AG04449 (cell line): ENCODE data around the gene SOX8.

Experiments
- CTCF ChIA-PET: fragments of 350-600 bp; formaldehyde crosslinking; extraction: SDS; loops from one replicate; lab custom pipeline; 2021; ENCODE audit warnings: antibody characterized with exemption; lab: Yijun Ruan, JAX
- POLR2A ChIA-PET: fragments of 400-600, 350-600 bp; formaldehyde crosslinking; extraction: SDS; loops from one replicate; lab custom pipeline; 2020; ENCODE audit warnings: antibody characterized with exemption, inconsistent platforms; lab: Yijun Ruan, JAX
- DNase-seq: peaks from one replicate; pipeline ENCODE4 v3.0.0-alpha.2; 2010; ENCODE audit warnings: low read depth, low spot score
- H3K4me3 ChIP-seq: 2 replicates; pipeline ENCODE4 v1.5.1; 2011; ENCODE audit warnings: low read depth, mild to moderate bottlenecking, control low read depth, low read length
- TF ChIP-seq, protein P1 (sequence below): IDR thresholded peaks from one replicate; pipeline ENCODE4 v1.5.1; 2011; ENCODE audit warnings: mild to moderate bottlenecking, moderate library complexity, low read length, control low read depth, inconsistent platforms; ENCODE audit not compliant: insufficient read depth; ENCODE audit errors: missing control alignments

Gene SOX8

DNA sequence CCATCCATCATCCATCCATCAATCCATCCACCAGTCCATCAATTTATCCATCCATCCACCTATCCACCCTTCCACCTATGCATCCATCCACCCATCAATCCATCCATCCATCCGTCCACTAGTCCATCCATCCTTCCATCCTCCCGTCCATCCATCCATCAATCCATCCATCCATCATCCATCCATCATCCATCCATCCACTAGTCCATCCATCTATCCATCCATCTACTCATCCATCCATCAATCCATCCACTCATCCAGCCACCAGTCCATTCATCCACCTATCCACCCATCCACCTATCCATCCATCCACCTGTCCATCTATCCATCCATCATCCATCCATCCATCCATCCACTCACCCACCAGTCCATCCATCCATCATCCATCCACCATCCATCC is 51.0 kb downstream of the SOX8 start:
- no peak overlapping the region for H3K4me3 ChIP-seq
- TF ChIP-seq, protein P1, sequence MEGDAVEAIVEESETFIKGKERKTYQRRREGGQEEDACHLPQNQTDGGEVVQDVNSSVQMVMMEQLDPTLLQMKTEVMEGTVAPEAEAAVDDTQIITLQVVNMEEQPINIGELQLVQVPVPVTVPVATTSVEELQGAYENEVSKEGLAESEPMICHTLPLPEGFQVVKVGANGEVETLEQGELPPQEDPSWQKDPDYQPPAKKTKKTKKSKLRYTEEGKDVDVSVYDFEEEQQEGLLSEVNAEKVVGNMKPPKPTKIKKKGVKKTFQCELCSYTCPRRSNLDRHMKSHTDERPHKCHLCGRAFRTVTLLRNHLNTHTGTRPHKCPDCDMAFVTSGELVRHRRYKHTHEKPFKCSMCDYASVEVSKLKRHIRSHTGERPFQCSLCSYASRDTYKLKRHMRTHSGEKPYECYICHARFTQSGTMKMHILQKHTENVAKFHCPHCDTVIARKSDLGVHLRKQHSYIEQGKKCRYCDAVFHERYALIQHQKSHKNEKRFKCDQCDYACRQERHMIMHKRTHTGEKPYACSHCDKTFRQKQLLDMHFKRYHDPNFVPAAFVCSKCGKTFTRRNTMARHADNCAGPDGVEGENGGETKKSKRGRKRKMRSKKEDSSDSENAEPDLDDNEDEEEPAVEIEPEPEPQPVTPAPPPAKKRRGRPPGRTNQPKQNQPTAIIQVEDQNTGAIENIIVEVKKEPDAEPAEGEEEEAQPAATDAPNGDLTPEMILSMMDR: no peak
- POLR2A ChIA-PET: no interaction called here
- CTCF ChIA-PET: no interaction called here
- no peak for DNase-seq

DNA sequence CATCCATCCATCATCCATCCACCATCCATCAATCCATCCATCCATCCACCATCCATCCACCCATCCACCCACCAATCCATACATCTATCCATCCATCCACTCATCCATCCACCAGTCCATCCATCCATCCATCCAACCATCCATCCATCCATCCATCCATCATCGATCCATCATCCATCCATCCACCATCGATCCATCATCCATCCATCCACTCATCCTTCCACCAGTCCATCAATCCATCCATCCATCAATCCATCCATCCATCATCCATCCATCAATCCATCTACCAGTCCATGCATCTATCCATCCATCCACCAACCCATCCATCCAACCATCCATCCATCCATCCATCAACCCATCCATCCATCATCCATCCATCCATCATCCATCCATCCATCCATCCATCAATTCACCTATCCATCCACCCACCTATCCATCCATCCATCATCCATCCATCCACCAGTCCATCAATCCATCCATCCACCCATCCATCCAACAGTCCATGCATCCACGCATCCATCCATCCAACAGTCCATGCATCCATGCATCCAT is 51.6 kb downstream of the SOX8 start:
- CTCF ChIA-PET: no interaction called here
- DNase-seq: no peak
- POLR2A ChIA-PET: no interaction called here
- TF ChIP-seq, protein P1: no peak
- no peak overlapping the region for H3K4me3 ChIP-seq

DNA sequence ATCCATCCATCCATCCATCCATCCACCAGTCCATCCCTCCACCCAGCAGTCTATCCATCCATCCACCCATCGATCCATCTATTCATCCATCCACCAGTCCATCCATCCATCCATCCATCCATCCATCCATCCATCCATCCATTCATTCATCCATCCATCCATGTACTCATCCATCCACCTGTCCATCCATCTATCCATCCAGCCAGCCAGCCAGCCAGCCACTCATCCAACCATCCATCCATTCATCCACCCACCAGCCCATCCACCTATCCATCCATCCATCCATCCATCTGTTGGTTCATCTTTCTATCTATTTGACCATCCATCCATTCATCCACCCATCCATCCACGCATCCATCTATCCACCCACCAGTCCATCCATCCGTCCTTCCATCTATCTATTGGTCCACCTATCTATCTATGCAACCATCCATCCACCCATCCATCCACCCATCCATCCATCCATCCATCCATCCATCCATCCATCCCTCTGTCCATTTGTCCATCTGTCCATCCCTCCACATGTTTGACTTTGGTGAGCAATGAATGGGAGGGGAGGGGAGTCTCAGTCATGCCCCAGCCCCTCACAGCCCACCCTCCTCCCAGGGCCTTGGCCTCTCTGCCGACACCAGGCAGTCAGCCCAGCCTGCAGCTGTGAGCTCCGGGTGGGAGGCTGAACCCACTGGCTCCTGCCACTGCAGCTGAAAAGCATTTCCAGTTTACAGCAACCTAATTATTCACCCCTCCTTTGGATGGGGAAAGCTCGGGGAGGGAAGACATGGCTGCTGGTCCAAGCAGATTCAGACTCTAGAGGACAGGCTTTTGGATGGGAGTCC is 52.9 kb downstream of the SOX8 start:
- no peak overlapping the region for H3K4me3 ChIP-seq
- POLR2A ChIA-PET: no interaction called here
- TF ChIP-seq, protein P1: no peak
- DNase-seq: no peak
- CTCF ChIA-PET: no interaction called here

DNA sequence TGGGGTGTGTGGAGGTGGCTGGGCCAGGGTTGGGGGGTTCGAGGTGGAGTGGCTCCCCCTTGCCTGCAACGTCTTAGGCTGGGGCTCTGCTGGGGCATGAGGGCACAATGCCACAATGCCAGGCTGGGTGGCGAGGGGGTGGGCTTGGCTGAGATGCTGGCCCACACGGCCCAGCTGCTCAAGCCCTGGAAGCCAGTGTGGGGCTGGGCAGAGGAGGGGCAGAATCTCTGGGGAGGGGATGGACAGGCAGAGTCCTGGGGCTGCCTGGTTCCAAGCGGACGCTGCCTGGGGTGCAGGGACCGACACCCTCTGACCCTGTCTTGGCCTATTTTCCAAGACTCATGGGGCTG is 53.5 kb downstream of the SOX8 start:
- CTCF ChIA-PET: no interaction called here
- TF ChIP-seq, protein P1: no peak
- no peak for DNase-seq
- H3K4me3 ChIP-seq: no peak overlapping the region
- POLR2A ChIA-PET: no interaction called here

DNA sequence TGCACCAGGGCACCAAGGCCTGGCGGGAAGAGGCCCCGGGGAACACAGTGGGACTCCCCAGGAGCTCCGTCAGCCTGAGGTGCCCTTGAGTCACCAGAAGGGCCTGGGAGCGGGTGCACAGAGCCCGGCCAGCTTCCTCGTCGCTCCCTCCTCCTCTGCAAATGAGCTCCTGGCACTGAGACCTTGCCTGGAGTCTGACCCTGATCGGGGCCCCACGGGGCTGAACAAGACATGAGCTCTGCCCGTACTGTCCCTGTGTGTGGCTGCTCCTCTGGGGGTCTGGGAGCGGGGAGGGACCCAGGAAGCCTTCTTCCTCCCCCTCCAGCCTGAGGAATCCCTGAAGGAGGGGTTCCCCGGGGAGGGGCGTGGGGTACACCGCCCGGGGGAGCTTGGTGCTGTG is 54.6 kb downstream of the SOX8 start:
- CTCF ChIA-PET: interaction anchor here (1.1 kb wide), 1 partner anchor 221 kb away, joined by 3 read pairs; no protein-coding TSS in a partner anchor
- POLR2A ChIA-PET: no interaction called here
- no peak for DNase-seq
- TF ChIP-seq, protein P1: no peak
- H3K4me3 ChIP-seq: no peak overlapping the region
